Tongue (tissue), 2 donors: ENCODE measurements around the gene NOX4. TPM values are rescaled to one million over a fixed set of nuclear protein-coding genes. Genes with fewer than 3 reads are reported as not detected.
A peak's percentile ranks its signal among the peaks of the same experiment; 100 is the strongest.
"Not testable (repeated sequence)": the region's sequence is repeated elsewhere in the genome, so short reads cannot be mapped to it uniquely, and the experiment has no call there.

Experiments
- DNase-seq: peaks from one replicate; pipeline ENCODE4 v3.0.0-alpha.2; 2015
- total RNA-seq: library from RNA; depleted of rRNA; stranded (reverse); fragments of >200 nt; gene quantifications from one replicate; pipeline ENCODE4 v1.2.3, GENCODE V29; 2014

Gene NOX4
- total RNA-seq, 1 donor from 2014 or later = 2.7 TPM

DNA sequence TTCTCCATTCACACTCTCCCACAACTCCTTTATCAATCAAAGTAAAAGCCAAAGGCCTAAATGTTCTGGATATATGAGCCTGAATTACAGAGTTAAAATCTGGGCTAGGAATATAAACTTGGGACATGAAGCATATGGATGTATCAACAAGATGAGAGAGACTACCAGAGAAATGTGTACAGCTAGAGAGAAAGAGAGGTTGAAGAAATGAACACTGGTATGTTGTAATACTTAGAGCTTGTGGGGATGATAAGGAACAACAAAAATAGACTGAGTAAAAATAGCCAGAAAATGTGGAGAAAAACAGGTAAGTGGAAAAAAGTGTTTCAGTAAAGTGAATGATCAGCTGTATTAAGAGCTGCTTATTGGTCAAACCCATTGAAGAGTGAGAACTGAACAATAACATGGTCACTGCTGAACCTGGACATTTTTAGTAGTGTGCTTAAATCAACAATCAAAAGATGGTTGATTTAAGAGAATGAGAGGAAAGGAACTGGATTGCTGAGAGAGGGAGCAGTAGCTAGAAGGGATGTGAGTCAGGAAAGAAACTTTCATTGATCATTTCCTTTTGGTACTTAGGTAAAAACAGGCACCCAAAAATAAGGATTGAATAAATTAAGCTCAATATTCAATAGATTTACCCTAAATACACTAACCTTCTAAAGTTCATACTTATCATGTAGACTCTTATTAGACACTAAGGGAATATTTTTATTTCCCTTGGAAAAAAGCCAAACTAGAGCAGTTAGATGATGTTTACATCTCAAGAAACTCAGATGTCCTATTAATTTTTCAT, 111.0 kb downstream of the NOX4 start:
- peak; percentile 3 for DNase-seq

DNA sequence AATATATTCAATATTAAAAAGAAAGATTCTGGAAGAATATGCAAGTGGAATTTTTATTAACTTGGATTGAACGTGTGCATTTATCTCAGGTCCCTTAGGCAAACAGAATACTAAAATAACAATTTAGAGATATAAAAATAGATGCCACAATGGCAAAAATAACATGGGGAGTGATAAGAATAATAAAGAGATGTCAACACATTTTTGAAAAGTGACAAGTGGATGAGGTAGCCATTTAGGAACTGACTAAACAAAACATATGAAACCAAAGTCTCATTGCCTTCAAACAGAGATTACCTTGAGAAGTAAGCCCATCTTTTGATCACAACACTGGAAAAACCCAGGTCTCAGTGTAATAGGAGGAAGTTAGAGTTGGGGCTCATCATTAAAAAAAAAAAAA, 112.2 kb downstream of the NOX4 start:
- not testable (repeated sequence) for DNase-seq

- not testable (repeated sequence) for DNase-seq
Observed at GRCh38 chr11:89369356-89369755, 121.8 kb downstream of the NOX4 start.

DNA sequence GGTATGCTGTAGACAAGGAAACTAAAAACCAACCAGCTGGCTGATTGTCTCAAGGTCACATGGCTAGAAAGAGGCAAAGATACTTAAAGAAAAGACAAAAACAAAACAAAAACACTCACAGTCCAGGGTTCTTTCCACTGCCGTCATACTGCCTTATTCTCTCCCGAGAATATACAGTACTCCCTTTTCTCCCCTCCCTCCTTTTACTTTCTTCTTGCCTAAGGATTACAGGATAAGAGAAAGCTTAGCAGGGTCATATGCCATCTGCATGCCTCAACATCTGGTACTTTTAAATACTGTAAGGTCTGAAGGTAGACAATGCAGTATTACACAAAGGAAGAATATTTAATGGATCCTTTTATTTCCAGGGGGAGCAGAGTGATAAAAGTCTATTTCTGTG, 126.3 kb downstream of the NOX4 start:
- DNase-seq = peak; percentile 13

GRCh38 chr11:89361734-89362133, 129.4 kb downstream of the NOX4 start:
- DNase-seq = no peak

- not testable (repeated sequence) for DNase-seq
Observed at GRCh38 chr11:89359208-89359607, 132.0 kb downstream of the NOX4 start.

- DNase-seq = no peak
Observed at GRCh38 chr11:89358761-89359160, 132.4 kb downstream of the NOX4 start.

DNA sequence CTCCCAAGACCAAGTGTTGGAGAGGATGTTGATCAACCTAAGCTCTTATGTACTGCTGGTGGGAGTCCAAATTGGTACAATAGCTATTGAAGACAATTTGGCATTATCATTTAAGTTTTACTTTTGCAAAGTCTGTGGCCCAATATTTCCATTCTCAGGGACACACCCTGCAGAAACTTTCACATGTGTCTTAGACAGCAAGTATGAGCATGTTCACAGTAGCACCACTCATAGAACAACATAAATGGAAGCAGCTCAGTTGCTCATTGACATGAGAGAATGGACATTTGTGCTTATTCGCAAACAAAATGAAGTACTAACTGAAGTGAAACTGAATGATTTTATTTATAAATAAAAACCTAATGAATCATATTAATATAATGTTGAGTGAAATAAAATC, 135.5 kb downstream of the NOX4 start:
- DNase-seq = no peak

DNA sequence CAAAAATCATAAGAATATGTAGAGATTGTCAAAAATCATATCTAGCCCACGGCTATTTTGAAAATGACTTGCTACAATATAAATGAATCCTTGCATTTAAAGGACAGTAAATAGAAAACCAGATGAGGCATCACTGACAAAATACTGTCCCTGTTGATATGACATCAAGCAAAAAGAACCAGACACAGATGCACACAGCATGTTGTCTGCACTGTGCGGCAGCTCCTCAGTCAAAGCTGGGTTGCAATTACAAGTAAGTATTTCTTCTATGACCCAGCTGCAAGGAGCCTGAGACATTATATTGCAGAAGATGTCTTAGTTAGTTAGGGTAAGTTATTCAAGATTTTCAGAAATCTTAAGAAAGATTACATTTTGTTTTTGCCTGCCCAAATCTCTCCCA, 136.7 kb downstream of the NOX4 start:
- not testable (repeated sequence) for DNase-seq

GRCh38 chr11:89347071-89347470, 144.1 kb downstream of the NOX4 start:
- peak; percentile 9 for DNase-seq

- no peak for DNase-seq
Observed at GRCh38 chr11:89346601-89347000, 144.6 kb downstream of the NOX4 start.

GRCh38 chr11:89342880-89343572, 148.1 kb downstream of the NOX4 start:
- DNase-seq = not testable (repeated sequence)

DNA sequence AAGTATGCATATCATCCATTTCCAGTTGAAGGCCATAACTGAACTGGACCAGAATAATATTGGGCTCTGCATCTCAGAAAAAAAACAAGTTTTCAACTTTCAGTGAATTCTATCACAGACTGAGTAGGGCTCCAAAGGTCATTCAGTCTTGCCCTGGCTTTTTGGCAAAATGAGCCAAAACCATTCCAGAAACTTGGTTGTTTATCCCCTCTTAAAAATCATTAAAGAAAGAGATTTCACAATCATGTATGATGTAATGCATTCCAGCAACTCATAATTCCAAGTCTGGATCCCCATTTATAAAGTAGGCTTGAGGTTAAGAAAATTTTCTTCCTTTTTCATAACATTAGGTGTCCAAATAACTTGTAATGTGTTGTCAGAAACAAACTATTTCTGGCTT, 150.7 kb downstream of the NOX4 start:
- not testable (repeated sequence) for DNase-seq

GRCh38 chr11:89338073-89338472, 153.1 kb downstream of the NOX4 start:
- DNase-seq = not testable (repeated sequence)

GRCh38 chr11:89337100-89337650, 154.0 kb downstream of the NOX4 start:
- DNase-seq = not testable (repeated sequence)

GRCh38 chr11:89333704-89334103, 157.5 kb downstream of the NOX4 start:
- peak; percentile 9 for DNase-seq

- not testable (repeated sequence) for DNase-seq
Observed at GRCh38 chr11:89331940-89332339, 159.2 kb downstream of the NOX4 start.

GRCh38 chr11:89327885-89328284, 163.3 kb downstream of the NOX4 start:
- no peak for DNase-seq

DNA sequence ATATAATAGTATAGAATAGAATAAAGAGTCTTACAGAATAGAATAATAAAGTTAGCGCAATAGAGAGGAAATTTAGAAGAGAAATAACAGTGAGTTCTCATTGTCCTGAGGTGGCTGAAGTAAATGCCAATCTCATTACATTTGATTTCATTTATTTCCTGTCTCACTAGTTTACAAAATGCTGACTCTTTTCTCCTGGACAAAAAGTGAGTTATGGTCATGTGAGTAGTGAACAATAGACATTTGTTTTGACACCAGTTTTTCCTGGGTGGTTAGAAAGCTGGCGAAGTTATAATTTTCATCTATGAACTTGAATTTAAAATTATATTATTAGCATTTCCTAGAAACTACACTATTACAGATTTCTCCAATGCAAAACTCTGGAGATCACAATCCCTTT, 169.8 kb downstream of the NOX4 start:
- no peak for DNase-seq

DNA sequence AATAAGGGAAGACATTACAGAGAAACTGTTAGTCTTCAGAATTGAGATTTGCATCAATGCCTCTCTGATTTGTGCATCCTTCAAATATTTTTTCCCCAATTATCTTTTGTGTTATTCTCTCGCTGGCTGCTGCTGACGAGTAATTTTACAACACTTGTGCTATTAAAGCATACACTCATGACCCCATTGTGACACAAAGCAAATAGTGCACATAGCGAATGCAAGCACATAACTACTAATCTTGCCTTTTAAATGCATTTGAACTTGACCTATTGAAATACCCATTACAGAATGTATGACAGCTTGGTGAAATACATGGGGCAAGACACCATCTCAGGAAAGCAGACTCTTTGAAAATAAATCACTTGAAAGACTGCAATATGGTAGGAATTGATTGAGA, 180.6 kb downstream of the NOX4 start:
- DNase-seq = not testable (repeated sequence)

DNA sequence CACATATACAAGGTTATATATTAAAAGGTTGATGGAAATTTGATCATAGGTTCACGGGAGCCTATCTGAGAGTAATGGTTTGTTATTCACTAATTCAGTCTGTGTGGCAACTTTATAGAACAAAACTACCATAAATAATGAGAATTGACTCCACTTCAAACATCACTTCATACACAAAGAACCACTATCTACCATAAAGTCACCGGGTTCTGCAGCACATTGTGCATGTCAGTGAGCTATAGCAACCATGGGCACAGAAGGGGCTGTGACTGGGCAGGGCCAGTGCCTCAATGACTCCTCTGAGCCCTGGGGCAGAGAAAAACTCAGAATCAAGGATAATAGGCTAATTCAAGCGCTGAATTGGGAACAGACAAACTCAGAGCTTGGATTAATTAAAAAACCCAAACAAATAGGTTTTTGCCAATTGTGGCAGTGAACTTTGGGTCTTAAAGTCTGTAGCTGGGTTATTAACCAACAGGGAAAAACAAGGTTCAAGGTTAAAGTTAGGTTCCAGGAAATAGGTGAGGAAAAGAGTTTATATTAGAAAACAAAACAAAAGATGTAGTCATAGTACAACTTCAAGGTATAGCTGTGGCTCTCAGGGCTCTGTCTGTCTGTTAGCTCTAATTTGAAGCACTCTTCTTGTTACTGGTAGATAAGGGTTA, 181.7 kb downstream of the NOX4 start:
- not testable (repeated sequence) for DNase-seq

DNA sequence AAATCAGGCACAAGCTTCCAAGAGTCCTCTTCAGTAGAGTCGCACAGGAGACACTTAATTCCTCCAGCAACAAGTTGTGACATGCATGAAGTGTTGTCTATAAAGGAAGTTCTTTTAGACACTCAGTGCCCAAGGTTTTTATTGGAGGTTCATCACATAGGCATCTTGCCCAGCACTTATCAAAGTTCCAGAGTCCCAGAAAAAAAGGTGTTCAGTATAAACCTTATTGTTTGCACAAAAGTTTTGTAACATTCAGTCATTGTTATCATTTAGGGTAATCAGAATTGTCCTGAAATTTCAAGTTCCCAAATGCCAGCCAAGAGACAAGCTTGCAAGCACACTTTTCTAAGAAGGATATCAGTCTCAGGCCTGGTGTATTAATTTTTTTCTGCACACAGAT, 182.9 kb downstream of the NOX4 start:
- not testable (repeated sequence) for DNase-seq

DNA sequence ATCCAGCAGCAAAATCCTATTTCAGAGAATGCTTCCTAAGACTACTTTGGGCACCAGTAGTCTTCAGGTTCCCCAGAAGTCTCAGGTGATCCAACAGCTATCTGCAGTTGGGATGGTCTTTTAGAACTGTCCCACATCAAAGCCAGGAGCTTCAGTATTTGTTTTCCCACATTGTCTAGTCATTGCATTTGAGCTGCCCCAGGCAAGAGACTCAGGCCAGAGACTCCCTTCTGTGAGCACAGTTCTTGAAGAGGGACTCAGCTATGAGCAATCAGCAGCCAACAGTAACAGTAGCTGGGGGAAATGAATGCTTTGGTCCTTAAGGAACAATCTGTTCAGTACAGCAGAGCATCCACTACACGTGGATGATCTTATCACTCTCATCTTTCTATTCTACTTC, 188.1 kb downstream of the NOX4 start:
- not testable (repeated sequence) for DNase-seq
